Testis (tissue), 2 donors: ENCODE data around the gene ARSG.

Experiments
- POLR2A ChIP-seq: fragments of 450-650 bp; IDR thresholded peaks from one replicate; pipeline ENCODE4 v1.6.1; 2017; ENCODE audit warnings: antibody characterized with exemption, mild to moderate bottlenecking, moderate library complexity
- TF ChIP-seq, protein P1 (sequence below), 3 experiments: fragments of 450-650 bp in 2 of 3; fragments of 200-600 bp in 1 of 3; sonication (generic) in 1 of 3; IDR thresholded peaks; one replicate each; pipeline ENCODE4 v1.5.1; 2016 to 2019; ENCODE audit warnings: antibody characterized with exemption in 3 of 3, mild to moderate bottlenecking in 2 of 3, moderate library complexity in 1 of 3

DNA sequence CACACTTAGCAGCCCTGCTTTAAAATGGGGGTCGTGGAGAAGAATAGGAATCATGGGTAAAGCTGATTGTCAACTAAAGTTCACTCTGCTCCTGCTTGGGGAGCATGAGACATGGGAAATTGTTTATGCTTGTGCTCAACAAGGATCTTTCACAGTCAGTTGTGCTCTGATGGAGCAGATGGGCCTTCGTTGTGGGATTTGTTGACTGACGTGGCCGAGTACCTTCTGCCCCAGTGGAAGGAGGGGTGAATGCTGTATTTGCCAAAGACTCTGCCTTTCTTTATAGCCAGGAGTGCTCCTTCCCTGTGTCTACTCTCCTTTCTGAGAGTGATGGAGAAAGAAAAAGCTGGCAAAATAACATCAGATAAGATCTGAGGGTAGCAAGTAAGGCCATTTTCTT is 11.4 kb downstream of the ARSG start:
- TF ChIP-seq, protein P1, sequence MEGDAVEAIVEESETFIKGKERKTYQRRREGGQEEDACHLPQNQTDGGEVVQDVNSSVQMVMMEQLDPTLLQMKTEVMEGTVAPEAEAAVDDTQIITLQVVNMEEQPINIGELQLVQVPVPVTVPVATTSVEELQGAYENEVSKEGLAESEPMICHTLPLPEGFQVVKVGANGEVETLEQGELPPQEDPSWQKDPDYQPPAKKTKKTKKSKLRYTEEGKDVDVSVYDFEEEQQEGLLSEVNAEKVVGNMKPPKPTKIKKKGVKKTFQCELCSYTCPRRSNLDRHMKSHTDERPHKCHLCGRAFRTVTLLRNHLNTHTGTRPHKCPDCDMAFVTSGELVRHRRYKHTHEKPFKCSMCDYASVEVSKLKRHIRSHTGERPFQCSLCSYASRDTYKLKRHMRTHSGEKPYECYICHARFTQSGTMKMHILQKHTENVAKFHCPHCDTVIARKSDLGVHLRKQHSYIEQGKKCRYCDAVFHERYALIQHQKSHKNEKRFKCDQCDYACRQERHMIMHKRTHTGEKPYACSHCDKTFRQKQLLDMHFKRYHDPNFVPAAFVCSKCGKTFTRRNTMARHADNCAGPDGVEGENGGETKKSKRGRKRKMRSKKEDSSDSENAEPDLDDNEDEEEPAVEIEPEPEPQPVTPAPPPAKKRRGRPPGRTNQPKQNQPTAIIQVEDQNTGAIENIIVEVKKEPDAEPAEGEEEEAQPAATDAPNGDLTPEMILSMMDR (IDR thresholded peaks at IDR 0.05): no peak
- no peak for TF ChIP-seq POLR2A
